ENCODE measurements around the gene NEK1. TPM values are rescaled to one million over a fixed set of nuclear protein-coding genes. Genes with fewer than 3 reads are reported as not detected.

NEK1 gene, protein sequence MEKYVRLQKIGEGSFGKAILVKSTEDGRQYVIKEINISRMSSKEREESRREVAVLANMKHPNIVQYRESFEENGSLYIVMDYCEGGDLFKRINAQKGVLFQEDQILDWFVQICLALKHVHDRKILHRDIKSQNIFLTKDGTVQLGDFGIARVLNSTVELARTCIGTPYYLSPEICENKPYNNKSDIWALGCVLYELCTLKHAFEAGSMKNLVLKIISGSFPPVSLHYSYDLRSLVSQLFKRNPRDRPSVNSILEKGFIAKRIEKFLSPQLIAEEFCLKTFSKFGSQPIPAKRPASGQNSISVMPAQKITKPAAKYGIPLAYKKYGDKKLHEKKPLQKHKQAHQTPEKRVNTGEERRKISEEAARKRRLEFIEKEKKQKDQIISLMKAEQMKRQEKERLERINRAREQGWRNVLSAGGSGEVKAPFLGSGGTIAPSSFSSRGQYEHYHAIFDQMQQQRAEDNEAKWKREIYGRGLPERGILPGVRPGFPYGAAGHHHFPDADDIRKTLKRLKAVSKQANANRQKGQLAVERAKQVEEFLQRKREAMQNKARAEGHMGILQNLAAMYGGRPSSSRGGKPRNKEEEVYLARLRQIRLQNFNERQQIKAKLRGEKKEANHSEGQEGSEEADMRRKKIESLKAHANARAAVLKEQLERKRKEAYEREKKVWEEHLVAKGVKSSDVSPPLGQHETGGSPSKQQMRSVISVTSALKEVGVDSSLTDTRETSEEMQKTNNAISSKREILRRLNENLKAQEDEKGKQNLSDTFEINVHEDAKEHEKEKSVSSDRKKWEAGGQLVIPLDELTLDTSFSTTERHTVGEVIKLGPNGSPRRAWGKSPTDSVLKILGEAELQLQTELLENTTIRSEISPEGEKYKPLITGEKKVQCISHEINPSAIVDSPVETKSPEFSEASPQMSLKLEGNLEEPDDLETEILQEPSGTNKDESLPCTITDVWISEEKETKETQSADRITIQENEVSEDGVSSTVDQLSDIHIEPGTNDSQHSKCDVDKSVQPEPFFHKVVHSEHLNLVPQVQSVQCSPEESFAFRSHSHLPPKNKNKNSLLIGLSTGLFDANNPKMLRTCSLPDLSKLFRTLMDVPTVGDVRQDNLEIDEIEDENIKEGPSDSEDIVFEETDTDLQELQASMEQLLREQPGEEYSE (N-terminal part only)
- total RNA-seq (10 to 100 TPM; 25.5 to 27.9 TPM), polyA plus RNA-seq (ENCODE audit: insufficient read depth, low read depth, low replicate concordance) (10.3 TPM)
- long read RNA-seq, donor 1, result 0 reads
- long read RNA-seq, donor 2, result 0 reads

DNA sequence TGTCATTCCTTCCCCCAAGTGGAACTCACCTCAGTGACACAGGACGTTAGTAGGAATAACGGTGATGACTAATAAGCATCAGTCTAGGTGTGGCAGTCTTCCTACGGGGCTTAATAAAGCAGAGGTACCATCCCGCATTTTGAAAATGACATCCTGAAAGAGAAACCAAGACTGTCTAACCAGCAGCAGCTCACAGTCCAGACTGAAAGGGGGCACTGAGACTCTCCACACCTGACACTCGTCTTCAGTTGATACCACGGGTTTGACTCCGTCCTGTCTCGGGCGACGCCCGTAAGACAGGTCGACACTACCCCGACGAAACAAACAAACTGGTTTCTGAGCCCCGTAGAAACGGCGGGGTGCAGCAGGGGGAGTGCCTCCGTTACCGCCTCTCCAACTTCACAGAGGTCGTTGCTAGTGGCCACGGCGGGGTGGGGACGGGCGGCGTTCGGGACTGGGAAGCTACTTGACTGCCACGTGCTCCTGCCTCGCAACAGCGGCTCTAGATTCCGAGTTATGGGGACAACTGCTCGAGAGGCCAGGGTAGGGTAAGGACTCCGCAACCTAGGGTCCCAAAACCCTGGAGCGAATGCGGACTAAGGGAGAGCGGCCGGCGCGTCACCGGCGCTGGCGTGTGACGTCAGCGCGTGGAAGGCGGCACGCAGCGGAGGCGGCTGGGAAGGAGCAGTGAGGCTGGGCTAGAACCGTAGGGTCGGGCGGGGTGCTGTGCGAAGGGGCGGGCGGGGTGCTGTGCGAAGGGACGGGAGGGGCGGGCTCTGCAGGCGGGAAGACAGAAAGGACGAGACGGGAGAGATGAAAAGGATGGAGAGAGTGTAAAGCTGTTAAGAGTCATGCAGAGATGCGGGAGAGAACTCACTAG is at the start of gene NEK1:
TSS of gene NEK1 (minus strand) at position 593 of the 880 bp plus-strand sequence. CDS start 9,953 bp downstream, outside the sequence.
- WGBS, 2 donors, result 0 to 1% methylated on average over 38 to 61 of the region's 61 CpGs
- TF ChIP-seq, protein P1, sequence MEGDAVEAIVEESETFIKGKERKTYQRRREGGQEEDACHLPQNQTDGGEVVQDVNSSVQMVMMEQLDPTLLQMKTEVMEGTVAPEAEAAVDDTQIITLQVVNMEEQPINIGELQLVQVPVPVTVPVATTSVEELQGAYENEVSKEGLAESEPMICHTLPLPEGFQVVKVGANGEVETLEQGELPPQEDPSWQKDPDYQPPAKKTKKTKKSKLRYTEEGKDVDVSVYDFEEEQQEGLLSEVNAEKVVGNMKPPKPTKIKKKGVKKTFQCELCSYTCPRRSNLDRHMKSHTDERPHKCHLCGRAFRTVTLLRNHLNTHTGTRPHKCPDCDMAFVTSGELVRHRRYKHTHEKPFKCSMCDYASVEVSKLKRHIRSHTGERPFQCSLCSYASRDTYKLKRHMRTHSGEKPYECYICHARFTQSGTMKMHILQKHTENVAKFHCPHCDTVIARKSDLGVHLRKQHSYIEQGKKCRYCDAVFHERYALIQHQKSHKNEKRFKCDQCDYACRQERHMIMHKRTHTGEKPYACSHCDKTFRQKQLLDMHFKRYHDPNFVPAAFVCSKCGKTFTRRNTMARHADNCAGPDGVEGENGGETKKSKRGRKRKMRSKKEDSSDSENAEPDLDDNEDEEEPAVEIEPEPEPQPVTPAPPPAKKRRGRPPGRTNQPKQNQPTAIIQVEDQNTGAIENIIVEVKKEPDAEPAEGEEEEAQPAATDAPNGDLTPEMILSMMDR (IDR thresholded peaks at IDR 0.05), result no peak
- TF ChIP-seq POLR2A (IDR thresholded peaks at IDR 0.05), result no peak
- H3K4me3 ChIP-seq, result peak within 1 kb of the TSS; percentile 79 to 94
- H3K4me1 ChIP-seq, result peaks cover 8% of the 10 kb centered on the region
- H3K36me3 ChIP-seq (ENCODE audit: low read depth, missing control alignments), result no peaks in the 10 kb centered on the region
- intact Hi-C loops (cut with DNase I; ENCODE audit: low total_unique reads), result no loop called here
- DNase-seq, result peak; percentile 91
- no peaks in the 10 kb centered on the region for H3K9me3 ChIP-seq
- no peaks in the 10 kb centered on the region for H3K27me3 ChIP-seq
- H3K27ac ChIP-seq, result peak within 1 kb of the TSS; percentile 95 to 96

DNA sequence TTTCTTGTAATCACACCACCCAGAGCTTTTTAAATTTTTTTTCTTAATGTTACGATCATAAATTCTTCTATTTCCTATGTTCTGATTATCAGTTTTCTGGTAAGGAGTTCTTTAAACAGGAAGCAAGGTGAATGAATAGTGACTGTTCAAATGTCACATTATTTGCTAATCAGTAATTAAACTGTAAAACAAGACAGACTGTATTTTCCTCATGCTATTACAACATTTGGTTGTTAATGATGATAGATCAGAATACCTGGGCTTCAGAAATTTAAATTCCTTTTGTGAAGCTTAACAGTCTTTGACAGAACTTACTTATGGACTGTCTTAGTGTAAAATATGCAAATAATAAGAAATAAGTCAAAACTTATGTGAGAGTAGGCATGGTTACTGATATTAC is 49.4 kb upstream of the NEK1 start:
- no peaks in the 10 kb centered on the region for H3K27me3 ChIP-seq
- H3K4me3 ChIP-seq, result peak overlapping the region in 1 of 2 donors; percentile 62
- no peak for TF ChIP-seq POLR2A (IDR thresholded peaks at IDR 0.05)
- TF ChIP-seq, protein P1 (IDR thresholded peaks at IDR 0.05), result no peak
- peak overlapping the region; percentile 46 to 79 for H3K27ac ChIP-seq
- intact Hi-C loops (cut with DNase I; ENCODE audit: low total_unique reads), result no loop called here
- 66 to 78% methylated on average over 1 of the region's 1 CpG for WGBS, 2 donors
- no peak for DNase-seq
- no peaks in the 10 kb centered on the region for H3K36me3 ChIP-seq (ENCODE audit: low read depth, missing control alignments)
- no peaks in the 10 kb centered on the region for H3K9me3 ChIP-seq
- peaks cover 17% of the 10 kb centered on the region for H3K4me1 ChIP-seq

DNA sequence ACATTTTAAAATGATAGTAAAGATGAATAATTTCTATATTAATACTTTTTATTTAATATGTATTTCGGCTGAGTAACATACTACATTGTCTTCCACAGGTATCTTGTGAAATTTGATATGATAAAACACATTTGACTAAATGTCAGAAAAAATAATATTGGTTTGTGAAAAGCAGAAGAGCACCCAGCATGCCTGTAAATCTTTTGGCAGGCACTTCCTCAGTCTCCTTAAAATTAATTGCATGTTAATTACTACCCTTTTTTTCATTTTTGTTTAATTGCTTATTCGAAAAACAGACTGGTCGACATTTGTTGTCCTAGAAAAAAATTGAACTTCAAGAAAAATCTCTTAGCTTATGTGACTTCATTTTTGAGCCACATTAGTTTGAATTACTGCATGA is 48.5 kb upstream of the NEK1 start:
- no peaks in the 10 kb centered on the region for H3K9me3 ChIP-seq
- no peaks in the 10 kb centered on the region for H3K27me3 ChIP-seq
- 44 to 65% methylated on average over 3 of the region's 3 CpGs for WGBS, 2 donors
- TF ChIP-seq, protein P1 (IDR thresholded peaks at IDR 0.05), result no peak
- TF ChIP-seq POLR2A (IDR thresholded peaks at IDR 0.05), result no peak
- intact Hi-C loops (cut with DNase I; ENCODE audit: low total_unique reads), result no loop called here
- DNase-seq, result no peak
- no peaks in the 10 kb centered on the region for H3K36me3 ChIP-seq (ENCODE audit: low read depth, missing control alignments)
- H3K4me3 ChIP-seq, result peak overlapping the region; percentile 44 to 62
- peak overlapping the region; percentile 79 to 85 for H3K27ac ChIP-seq
- peaks cover 17% of the 10 kb centered on the region for H3K4me1 ChIP-seq

All from testis (tissue), 5 donors.